Fibroblast of mammary gland (primary cell): ENCODE data around the gene GPC6.
A peak's percentile ranks its signal among the peaks of the same experiment; 100 is the strongest.

Experiments
- DNase-seq: peaks from one replicate; pipeline ENCODE4 v3.0.0-alpha.2; 2010; ENCODE audit warnings: low read depth
- H3K4me3 ChIP-seq: 2 replicates; pipeline ENCODE4 v1.5.1; 2011; ENCODE audit warnings: low read depth, mild to moderate bottlenecking, low read length, moderate library complexity; ENCODE audit not compliant: control insufficient read depth
- CTCF ChIP-seq: conservative IDR thresholded peaks from 2 replicates; pipeline ENCODE4 v1.5.1; 2011; ENCODE audit warnings: low read depth, low read length, inconsistent platforms; ENCODE audit not compliant: control insufficient read depth, insufficient read depth

The GPC6 gene

GRCh38 chr13:93700115-93700514, 473.5 kb downstream of the GPC6 start:
- DNase-seq = peak; percentile 54
- no peak overlapping the region for H3K4me3 ChIP-seq
- TF ChIP-seq CTCF = no peak

DNA sequence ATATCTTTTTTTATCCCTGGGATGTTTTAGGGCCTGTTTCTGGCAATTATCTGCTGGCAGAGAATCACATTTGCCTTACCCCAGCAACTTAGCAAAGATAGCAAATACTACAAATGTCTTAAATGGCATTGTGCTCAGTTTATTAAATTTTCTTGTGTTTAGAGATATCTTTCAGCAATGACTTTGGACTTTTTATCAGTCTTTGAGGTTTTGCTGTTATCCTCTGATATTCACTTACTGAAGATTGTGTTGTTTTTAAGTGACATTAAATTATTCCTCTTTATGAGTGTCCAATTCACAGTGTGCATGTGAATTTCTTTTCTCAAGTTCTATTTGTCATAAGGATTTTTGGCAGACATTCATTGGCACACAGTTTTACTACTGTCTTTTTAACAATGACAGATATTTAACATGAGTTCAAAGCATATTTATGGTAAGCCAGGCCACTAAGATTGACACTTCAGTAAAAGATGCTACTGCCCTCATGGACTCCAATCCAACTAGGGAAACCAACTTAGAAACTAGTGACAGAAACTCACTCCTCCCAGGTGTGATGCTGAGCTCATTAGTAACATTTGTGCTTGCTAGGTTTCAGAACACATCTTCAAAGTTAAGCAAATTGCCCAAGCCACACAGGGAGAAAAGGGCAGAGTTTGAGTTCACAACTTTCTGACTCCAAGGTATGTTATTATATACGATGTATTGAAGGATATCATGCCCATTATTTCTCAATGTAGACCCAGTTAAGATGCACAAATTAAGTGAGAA, 481.9 kb downstream of the GPC6 start:
- no peak for TF ChIP-seq CTCF
- DNase-seq = no peak
- H3K4me3 ChIP-seq = no peak overlapping the region

DNA sequence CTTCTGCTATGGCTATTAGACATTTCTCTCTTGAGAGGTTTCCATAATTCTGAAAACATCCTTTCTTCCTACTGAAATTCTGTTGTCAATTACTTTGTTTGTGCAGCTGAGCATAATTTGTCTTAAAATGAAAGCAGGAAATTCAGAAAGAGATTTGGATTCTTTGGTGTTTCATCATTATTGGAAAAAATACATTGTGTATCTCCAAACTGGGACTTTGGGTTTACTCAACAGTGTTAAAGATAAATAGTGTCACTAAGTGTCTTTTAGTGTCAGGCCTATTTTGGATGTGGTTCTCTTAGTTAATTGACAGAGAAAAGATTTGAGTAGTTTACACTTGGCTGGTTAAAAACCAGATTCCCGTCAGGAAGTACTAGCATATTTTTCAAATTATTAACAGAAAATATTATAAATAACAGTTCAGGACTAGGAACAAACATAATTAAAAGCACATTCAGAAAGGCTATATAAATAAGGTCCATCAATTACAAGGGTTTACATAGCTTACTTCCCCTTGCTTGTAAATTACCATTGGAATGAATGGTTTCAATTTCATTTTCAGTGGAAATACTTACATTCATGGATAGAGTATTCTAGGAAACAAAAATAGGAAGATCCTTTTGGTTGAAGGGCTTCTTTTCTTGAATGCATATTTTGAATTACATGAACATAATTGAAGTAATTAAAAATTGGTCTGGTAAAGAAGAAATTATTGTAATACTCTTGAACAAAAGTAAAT, 483.1 kb downstream of the GPC6 start:
- no peak overlapping the region for H3K4me3 ChIP-seq
- no peak for DNase-seq
- TF ChIP-seq CTCF = no peak

DNA sequence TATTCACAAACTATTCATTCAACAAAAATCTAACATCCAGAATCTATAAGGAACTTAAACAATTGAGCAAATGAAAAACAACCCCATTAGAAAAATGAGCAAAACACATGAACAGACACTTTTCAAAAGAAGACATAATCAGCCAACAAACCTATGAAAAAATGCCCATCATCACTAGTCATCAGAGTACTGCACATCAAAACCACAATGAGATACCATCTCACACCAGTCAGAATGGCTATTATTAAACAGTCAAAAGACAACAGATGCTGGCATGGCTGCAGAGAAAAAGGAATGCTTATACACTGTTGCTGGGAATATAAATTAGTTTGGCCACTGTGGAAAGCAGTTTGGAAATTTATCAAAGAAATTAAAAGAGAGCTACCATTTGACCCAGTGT, 487.6 kb downstream of the GPC6 start:
- DNase-seq = no peak
- no peak for TF ChIP-seq CTCF
- H3K4me3 ChIP-seq = no peak overlapping the region

GRCh38 chr13:93715866-93716265, 489.3 kb downstream of the GPC6 start:
- H3K4me3 ChIP-seq = no peak overlapping the region
- DNase-seq = peak; percentile 57
- TF ChIP-seq CTCF = no peak

DNA sequence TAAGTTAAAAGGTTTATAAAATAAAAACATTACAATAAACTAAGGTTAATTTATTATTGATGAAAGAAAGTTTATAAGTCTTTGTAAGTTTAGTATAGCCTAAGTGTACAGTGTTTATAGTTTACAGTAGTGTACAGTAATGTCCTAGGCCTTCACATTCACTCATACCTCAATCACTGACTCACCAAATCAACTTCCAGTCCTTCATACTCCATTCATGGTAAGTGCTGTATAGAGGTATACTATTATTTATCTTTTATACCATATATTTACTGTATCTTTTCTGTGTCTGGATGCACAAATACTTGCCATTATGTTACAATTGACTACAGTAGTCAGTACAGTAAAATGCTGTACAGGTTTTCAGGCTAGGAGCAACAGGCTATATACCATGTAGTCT, 490.0 kb downstream of the GPC6 start:
- TF ChIP-seq CTCF = no peak
- H3K4me3 ChIP-seq = no peak overlapping the region
- DNase-seq = no peak

- TF ChIP-seq CTCF = no peak
- DNase-seq = no peak
- H3K4me3 ChIP-seq = no peak overlapping the region
These were observed 494.9 kb downstream of the GPC6 start for GRCh38 chr13:93721483-93721882.
